GM19240 (cell line): Measurements from ENCODE around the gene AGBL3.
"Not testable (repeated sequence)": the region's sequence is repeated elsewhere in the genome, so short reads cannot be mapped to it uniquely, and the experiment has no call there.

Source experiments
- DNase-seq: peaks from one replicate; pipeline ENCODE4 v3.0.0; 2011; ENCODE audit warnings: low spot score; ENCODE audit not compliant: insufficient read length

AGBL3 gene

GRCh38 chr7:135075716-135076115 lies 89.4 kb downstream of the AGBL3 start:
- no peak for DNase-seq

DNA sequence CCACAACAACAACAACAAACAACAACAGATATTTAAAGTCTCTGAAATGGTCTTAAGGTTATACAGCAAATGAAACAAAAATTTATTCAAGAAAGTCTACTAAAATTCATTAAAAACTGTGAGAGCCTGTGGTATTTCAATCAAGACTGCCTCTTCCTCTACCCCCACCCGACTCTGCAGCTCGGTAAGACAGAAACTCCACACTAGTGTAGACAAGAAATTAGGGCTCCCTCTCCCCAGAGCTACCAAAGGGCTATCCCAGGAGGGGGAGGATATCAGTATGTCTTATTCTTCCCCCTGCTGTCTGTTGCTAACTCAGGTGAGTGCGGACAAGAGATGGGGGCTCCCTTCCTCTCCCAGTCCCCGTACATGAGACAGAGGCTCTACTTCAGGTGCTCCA lies 90.6 kb downstream of the AGBL3 start:
- DNase-seq = no peak

GRCh38 chr7:135077642-135078041 lies 91.3 kb downstream of the AGBL3 start:
- no peak for DNase-seq

DNA sequence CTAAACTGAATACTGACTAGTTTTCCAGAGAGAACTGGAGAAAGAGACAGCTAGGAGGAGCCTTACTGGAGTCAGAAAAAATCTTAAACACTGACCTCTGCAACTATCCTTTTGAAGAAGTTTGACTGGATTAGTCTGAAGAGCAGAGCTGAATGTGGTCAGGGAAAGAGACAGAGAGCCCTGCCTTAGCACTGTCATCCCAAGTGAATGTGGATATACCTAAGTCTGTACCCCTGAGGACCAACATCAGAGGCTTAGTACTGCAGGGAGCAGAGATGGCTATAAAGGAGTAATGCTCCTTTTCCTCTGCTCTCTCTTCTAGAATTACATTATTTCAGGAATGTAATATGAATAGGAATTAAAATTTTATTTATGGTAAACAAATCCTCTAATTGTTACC lies 91.7 kb downstream of the AGBL3 start:
- DNase-seq = no peak

DNA sequence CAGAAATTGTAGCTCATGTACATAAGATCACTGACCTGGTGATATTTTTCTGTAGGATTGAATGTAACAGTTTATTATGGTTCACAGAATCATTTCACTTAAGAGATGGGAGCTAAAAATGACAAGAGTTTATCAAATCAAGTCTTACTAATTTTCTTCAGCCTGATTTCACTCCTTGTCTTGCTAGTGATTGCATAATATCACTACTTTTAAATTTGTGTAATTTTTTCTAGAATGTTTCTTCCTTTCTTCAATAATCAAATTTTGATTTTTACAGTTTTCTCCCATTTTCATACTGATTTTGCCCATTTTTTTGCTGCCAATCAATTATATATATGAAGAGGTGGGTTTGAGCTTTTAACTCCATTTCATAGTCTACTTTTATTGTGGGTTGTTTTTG lies 92.8 kb downstream of the AGBL3 start:
- DNase-seq = no peak

DNA sequence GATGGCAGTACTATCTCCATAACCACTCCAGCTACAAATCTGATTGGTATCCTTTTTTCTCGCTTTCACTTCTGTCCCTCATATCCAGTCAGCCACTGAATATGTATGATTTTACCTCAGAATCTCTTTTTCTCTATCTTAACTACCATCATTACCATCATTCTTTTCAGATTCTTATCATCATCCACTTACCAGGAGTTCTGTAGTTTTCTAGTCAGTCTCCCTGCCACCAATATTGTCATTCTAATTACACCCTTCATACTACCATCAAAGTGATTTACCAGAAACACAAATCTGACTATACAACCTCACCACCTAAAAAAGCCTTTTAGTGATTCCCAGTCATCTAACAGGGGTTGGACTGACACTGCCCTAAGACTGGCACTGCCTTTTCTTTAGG lies 96.7 kb downstream of the AGBL3 start:
- DNase-seq = no peak

- no peak for DNase-seq
Observed at GRCh38 chr7:135088566-135088965, 102.3 kb downstream of the AGBL3 start.

GRCh38 chr7:135091717-135092116 lies 105.4 kb downstream of the AGBL3 start:
- no peak for DNase-seq

GRCh38 chr7:135094472-135095237 lies 108.3 kb downstream of the AGBL3 start:
- DNase-seq = no peak

GRCh38 chr7:135095450-135095849 lies 109.1 kb downstream of the AGBL3 start:
- no peak for DNase-seq

DNA sequence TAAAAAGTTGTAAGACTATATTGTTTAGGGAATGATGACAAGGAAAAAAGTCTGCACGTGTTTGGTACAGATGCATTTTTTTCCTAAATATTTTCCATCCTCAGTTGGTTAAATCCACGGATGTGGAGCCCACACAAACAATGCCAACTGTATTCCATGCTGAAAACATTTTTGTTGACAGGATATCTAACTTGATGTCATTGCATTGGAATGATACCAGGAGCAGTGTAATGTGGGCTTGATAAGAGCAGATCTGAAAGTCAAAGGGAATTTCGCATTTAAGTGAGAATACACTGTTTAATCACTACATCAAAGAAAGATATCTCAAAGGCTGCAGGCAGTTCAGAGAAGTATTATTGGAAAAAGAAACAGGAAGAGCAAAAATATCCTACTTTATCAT lies 112.1 kb downstream of the AGBL3 start:
- DNase-seq = no peak

GRCh38 chr7:135100856-135101255 lies 114.5 kb downstream of the AGBL3 start:
- no peak for DNase-seq

DNA sequence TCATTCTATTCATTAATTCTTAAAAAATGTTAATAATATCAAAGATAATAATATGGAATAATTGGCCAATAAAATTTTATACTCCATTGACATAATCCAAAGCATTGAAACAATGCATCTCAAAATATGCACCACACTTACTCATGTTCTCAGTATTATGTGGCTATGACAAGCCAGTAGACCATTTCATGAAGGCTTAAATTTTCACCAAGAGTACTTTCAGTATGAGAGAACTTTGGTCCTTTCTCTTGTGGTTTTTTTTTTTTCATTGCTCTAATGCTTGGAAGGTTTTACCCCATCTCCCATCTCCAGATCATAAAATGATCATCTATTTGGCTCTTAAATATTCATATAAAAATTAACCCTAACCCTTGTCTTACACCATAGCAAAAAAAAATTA lies 116.1 kb downstream of the AGBL3 start:
- no peak for DNase-seq

GRCh38 chr7:135109562-135109961 lies 123.3 kb downstream of the AGBL3 start:
- no peak for DNase-seq

DNA sequence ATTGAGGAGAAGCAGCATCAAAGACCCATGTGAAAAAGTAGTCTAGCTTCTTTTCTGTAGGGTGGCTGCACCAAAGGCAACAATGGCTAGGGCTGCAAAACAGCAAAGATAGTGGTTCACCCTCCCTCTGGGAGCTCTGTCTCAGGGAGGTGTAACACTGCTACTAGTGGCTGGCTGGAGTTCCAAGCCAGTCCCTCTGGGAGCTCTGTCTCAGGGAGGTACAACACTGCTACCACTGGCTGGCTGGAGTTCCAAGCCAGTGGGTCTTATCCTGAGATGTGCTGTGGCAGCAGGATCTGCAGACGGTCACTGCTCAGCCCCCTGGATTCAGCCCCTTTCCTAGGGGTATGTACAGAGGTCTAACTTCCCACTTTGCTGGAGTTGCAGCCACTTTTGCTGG lies 123.7 kb downstream of the AGBL3 start:
- no peak for DNase-seq

GRCh38 chr7:135111379-135111778 lies 125.1 kb downstream of the AGBL3 start:
- DNase-seq = no peak

- DNase-seq = no peak
Observed at GRCh38 chr7:135114622-135115021, 128.3 kb downstream of the AGBL3 start.

- no peak for DNase-seq
Observed at GRCh38 chr7:135117096-135117495, 130.8 kb downstream of the AGBL3 start.

DNA sequence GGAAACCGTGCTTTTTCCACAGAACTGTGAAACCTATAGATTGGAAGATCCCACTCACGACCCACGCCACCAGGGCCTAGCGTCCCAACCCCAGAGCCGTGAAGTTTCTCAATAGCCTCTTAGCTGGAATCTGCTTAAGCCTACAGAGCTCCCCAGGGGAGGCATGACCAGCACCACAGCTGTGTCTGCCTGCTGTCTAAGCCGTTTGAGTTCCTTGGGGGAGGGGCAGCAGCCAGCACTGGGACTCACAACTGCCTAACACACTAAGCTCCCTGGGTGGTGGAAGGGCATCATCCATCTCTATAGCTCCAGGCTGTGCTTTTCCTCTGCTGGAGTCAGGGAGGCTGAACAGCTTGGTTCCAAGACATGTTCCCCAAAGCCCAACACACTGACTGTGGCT lies 135.6 kb downstream of the AGBL3 start:
- no peak for DNase-seq

GRCh38 chr7:135124631-135125030 lies 138.3 kb downstream of the AGBL3 start:
- DNase-seq = not testable (repeated sequence)

GRCh38 chr7:135128931-135129330 lies 142.6 kb downstream of the AGBL3 start:
- DNase-seq = no peak

DNA sequence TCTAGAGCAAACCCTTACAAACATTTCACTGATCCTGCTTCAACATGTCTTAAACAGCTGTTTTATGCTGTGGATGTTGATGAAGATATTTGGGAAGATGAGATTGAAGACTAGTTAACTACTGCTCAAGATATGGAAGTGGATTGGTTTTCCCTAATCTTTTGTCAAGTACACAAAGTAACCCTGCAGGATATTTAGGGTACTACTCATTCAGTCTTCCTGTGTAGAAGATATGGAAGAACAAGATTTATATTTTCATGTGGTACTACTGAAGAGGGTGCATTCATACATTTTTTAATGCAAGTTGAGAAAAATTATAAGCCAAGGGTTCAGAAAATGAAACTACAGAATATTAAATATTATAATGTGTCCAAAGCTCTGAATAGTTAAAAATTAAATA lies 143.3 kb downstream of the AGBL3 start:
- no peak for DNase-seq

GRCh38 chr7:135143885-135144668 lies 157.8 kb downstream of the AGBL3 start:
- DNase-seq = no peak
